ENCODE measurements around the gene LARP1.

DNA sequence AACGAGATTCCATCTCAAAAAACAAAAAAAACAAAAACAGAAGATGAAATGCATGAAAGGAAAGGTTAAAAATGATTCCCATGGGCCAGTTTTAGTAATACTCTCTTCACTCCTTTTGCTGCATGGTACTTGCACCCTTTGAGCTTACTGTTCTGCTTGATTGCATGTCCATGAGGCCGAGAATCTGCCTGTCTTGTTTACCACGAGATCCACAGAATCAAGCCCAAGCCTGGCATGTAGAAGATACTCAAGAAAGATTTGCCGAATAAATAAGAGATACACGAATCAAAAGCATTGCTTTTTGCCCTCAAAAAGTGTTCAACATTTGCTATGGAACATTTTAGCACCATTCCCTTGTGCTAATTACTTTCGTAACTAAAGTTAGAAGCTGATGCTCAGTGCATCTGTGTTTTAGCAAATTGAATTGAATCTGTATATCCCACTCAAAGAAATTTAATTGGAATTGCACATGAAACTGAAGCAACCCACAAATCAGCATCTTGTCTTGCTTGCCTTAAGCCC is 94.1 kb downstream of the LARP1 start:
- TF ChIP-seq CTCF (IDR thresholded peaks at IDR 0.05; ENCODE audit: insufficient read depth, low read length, poor library complexity, severe bottlenecking) (no peak), EZH2phosphoT487 (conservative IDR thresholded peaks at IDR 0.05; ENCODE audit: low read length) (no peak)
